H1 (cell line): ENCODE data around the gene RICTOR. TPM values are rescaled to one million over a fixed set of nuclear protein-coding genes. Genes with fewer than 3 reads are reported as not detected.

Source experiments
- CHD7 ChIP-seq: fragments of 300-600 bp; sonication (generic); IDR thresholded peaks from 2 replicates; pipeline ENCODE4 v1.7.1; 2012; ENCODE audit warnings: low read length, moderate library complexity, mild to moderate bottlenecking, inconsistent platforms; ENCODE audit not compliant: insufficient replicate concordance
- KDM5A ChIP-seq: fragments of 200-600 bp; IDR thresholded peaks from 2 replicates; pipeline ENCODE4 v1.7.1; 2012; ENCODE audit warnings: mild to moderate bottlenecking, low read length, inconsistent platforms, mixed read lengths
- RAD21 ChIP-seq, 2 experiments: IDR thresholded peaks in 1 of 2; conservative IDR thresholded peaks in 1 of 2; 2 replicates each; pipeline ENCODE4 v1.6.1; 2011; ENCODE audit warnings: low read depth in 2 of 2, low read length in 2 of 2, improper control_type of control experiment in 1 of 2, inconsistent platforms in 1 of 2, mild to moderate bottlenecking in 1 of 2, moderate library complexity in 1 of 2
- SP2 ChIP-seq: IDR thresholded peaks from 2 replicates; pipeline ENCODE4 v1.6.1; 2012; ENCODE audit warnings: mild to moderate bottlenecking, low read length, inconsistent platforms
- polyA plus RNA-seq, 7 experiments: library from polyadenylated mRNA; depleted of rRNA in 3 of 7; stranded (reverse) in 5 of 7; unstranded in 2 of 7; fragments of >200 nt in 5 of 7; fragments of 200-250 nt in 2 of 7; gene quantifications; 1 replicate in 5 of 7; 2 replicates in 1 of 7; 4 replicates in 1 of 7; pipeline versions ENCODE4 v1.2.1 to v1.2.3, GENCODE V29; 2011 to 2013; ENCODE audit warnings: missing spikeins in 2 of 7, mixed read lengths in 2 of 7
- total RNA-seq: library from RNA; stranded (reverse); fragmentation: NEBNext Ultra II Directional; extraction: Animal tissue kit (Norgen Biotek cat#: 25700); gene quantifications from 2 replicates; pipeline ENCODE4 v1.2.1, GENCODE V29; 2021

RICTOR gene
- total and polyA plus RNA-seq, 2 of the 8 experiments (the other 6 are each of a cell fraction or from before 2014, with no cell fraction given) = 4.3 to 26.6 TPM

GRCh38 chr5:38941912-38942311, 132.3 kb downstream of the RICTOR start (continued):
- TF ChIP-seq CHD7 (no peak), SP2 (no peak), KDM5A (no peak), RAD21 (IDR thresholded peaks at IDR 0.05 in 1 of 2, conservative IDR thresholded peaks at IDR 0.05 in 1 of 2; ENCODE audit: low read depth in 2 of 2, low read length in 2 of 2) (no peak)
